GM12878 (cell line): Measurements from ENCODE around the gene LRRTM1. TPM values are rescaled to one million over a fixed set of nuclear protein-coding genes. Genes with fewer than 3 reads are reported as not detected.

Experiments
- ATAC-seq: fragments of 200-7000 bp; cut with Tn5 transposase; 3 replicates; pipeline ENCODE4 v1.9.1; 2020; ENCODE audit warnings: mild to moderate bottlenecking, moderate library complexity
- BruUV-seq: library from RNA; stranded (reverse); fragments of 400-500 nt; replicated peaks from 2 replicates; lab custom pipeline; 2021; lab: Mats Ljungman, UMichigan
- CTCF ChIA-PET: fragments of 300-600 bp; sonication (Branson Sonifier 250); formaldehyde crosslinking; extraction: SDS; loops from one replicate; lab custom pipeline; 2021; ENCODE audit warnings: inconsistent platforms; lab: Yijun Ruan, JAX
- POLR2A ChIA-PET: fragments of 350-600 bp; formaldehyde crosslinking; extraction: SDS; loops from one replicate; lab custom pipeline; 2021; ENCODE audit warnings: inconsistent platforms; lab: Charles Lee
- RAD21 ChIA-PET: fragments of 300-600 bp; sonication (Branson Sonifier 250); formaldehyde crosslinking; loops from one replicate; lab custom pipeline; 2023; ENCODE audit warnings: antibody characterized with exemption; ENCODE audit not compliant: unreplicated experiment; lab: Charles Lee
- SMC1A ChIA-PET: fragments of 300-600 bp; sonication (Branson Sonifier 250); formaldehyde crosslinking; loops from one replicate; lab custom pipeline; 2023; ENCODE audit not compliant: unreplicated experiment, uncharacterized antibody; lab: Charles Lee
- DNase-seq: peaks from one replicate; pipeline ENCODE4 v3.0.0-alpha.2; 2011; ENCODE audit warnings: low read depth, low spot score
- FAIRE-seq: peaks from 3 replicates; lab custom pipeline; 2011; peaks lifted over from hg19 to GRCh38; lab: Jason Lieb, UNC
- H2AFZ ChIP-seq: 2 replicates; pipeline ENCODE4 v1.6.0; 2011; ENCODE audit warnings: low read depth, low read length, control low read depth; ENCODE audit not compliant: control insufficient read depth
- H3K27ac ChIP-seq: 2 replicates; pipeline ENCODE4 v1.5.1; 2011; ENCODE audit warnings: control low read depth; ENCODE audit not compliant: control insufficient read depth, insufficient read depth
- H3K27me3 ChIP-seq, 2 experiments: replicated peaks in 1 of 2; 2 replicates each; pipeline versions ENCODE4 v1.6.0 to v1.6.1; 2011; ENCODE audit warnings: low read length in 1 of 2; ENCODE audit not compliant: control insufficient read depth in 2 of 2, insufficient read depth in 2 of 2
- H3K36me3 ChIP-seq, 2 experiments: 2 replicates each; pipeline ENCODE4 v1.5.1; 2011; ENCODE audit warnings: low read length in 1 of 2; ENCODE audit not compliant: control insufficient read depth in 2 of 2, insufficient read depth in 2 of 2
- H3K4me1 ChIP-seq: 2 replicates; pipeline ENCODE4 v1.6.1; 2011; ENCODE audit warnings: mild to moderate bottlenecking, low read length, moderate library complexity, mixed read lengths; ENCODE audit not compliant: control insufficient read depth, insufficient read depth
- H3K4me2 ChIP-seq: 2 replicates; pipeline ENCODE4 v1.6.0; 2011; ENCODE audit warnings: control low read depth; ENCODE audit not compliant: control insufficient read depth, insufficient read depth
- H3K4me3 ChIP-seq: fragments of 200-600 bp; sonication (generic); 2 replicates; pipeline ENCODE4 v1.5.1; 2016
- H3K79me2 ChIP-seq: 2 replicates; pipeline ENCODE4 v1.6.0; 2011; ENCODE audit warnings: low read length; ENCODE audit not compliant: control insufficient read depth, insufficient read depth
- H3K9ac ChIP-seq: 2 replicates; pipeline ENCODE4 v1.8.0; 2011; ENCODE audit warnings: low read length, control low read depth, mixed read lengths; ENCODE audit not compliant: control insufficient read depth, insufficient read depth
- H3K9me3 ChIP-seq: replicated peaks from 3 replicates; pipeline ENCODE4 v1.5.1; 2011; ENCODE audit warnings: mild to moderate bottlenecking, low read length; ENCODE audit not compliant: control insufficient read depth, insufficient read depth
- H4K20me1 ChIP-seq: 2 replicates; pipeline ENCODE4 v1.6.0; 2011; ENCODE audit not compliant: control insufficient read depth, insufficient read depth
- ATF2 ChIP-seq: IDR thresholded peaks from 2 replicates; pipeline ENCODE4 v1.6.1; 2012; ENCODE audit warnings: low read length, inconsistent platforms
- ATF7 ChIP-seq: fragments of 450-650 bp; IDR thresholded peaks from 2 replicates; pipeline ENCODE4 v1.6.1; 2016; ENCODE audit warnings: low read depth, mild to moderate bottlenecking
- CBX5 ChIP-seq: sonication (generic); IDR thresholded peaks from 2 replicates; pipeline ENCODE4 v1.6.1; 2016; ENCODE audit warnings: low read depth, moderate library complexity, mild to moderate bottlenecking, inconsistent platforms
- CEBPB ChIP-seq, 2 experiments: fragments of 150-350 bp in 1 of 2; IDR thresholded peaks; 2 replicates each; pipeline ENCODE4 v1.6.1; 2012 to 2014; ENCODE audit warnings: low read depth in 2 of 2, low read length in 2 of 2, borderline replicate concordance in 1 of 2, inconsistent platforms in 1 of 2
- HCFC1 ChIP-seq: fragments of 150-350 bp; IDR thresholded peaks from 2 replicates; pipeline ENCODE4 v1.6.1; 2014; ENCODE audit warnings: low read length
- HDAC6 ChIP-seq: fragments of 200-600 bp; sonication (generic); IDR thresholded peaks from one replicate; pipeline ENCODE4 v1.8.0; 2017; ENCODE audit warnings: antibody characterized with exemption; ENCODE audit not compliant: unreplicated experiment
- HDGF ChIP-seq: fragments of 450-650 bp; IDR thresholded peaks from 2 replicates; pipeline ENCODE4 v1.6.1; 2016; ENCODE audit warnings: antibody characterized with exemption
- NR2C1 ChIP-seq: fragments of 450-650 bp; IDR thresholded peaks from 2 replicates; pipeline ENCODE4 v1.6.1; 2017; ENCODE audit warnings: antibody characterized with exemption, mild to moderate bottlenecking, moderate library complexity
- REST ChIP-seq: IDR thresholded peaks from 2 replicates; pipeline ENCODE4 v1.6.1; 2012; ENCODE audit warnings: mild to moderate bottlenecking, low read depth, low read length
- SRF ChIP-seq, 2 experiments: IDR thresholded peaks; 2 replicates each; pipeline ENCODE4 v1.6.1; 2011; ENCODE audit warnings: low read depth in 2 of 2, low read length in 2 of 2, mild to moderate bottlenecking in 1 of 2, moderate library complexity in 1 of 2
- WRNIP1 ChIP-seq: IDR thresholded peaks from 2 replicates; pipeline ENCODE4 v1.6.1; 2011; ENCODE audit warnings: low read depth, low read length, improper control_type of control experiment, borderline replicate concordance
- YY1 ChIP-seq: IDR thresholded peaks from 2 replicates; pipeline ENCODE4 v1.6.1; 2011; ENCODE audit warnings: low read depth, mild to moderate bottlenecking, low read length
- ZBED1 ChIP-seq: IDR thresholded peaks from 2 replicates; pipeline ENCODE4 v1.6.1; 2016; ENCODE audit warnings: borderline replicate concordance
- ZNF24 ChIP-seq: fragments of 450-650 bp; IDR thresholded peaks from 2 replicates; pipeline ENCODE4 v1.6.1; 2017; ENCODE audit warnings: antibody characterized with exemption, mild to moderate bottlenecking
- WGBS: methylation state at CpG from one replicate; pipeline ENCODE4 v1.1.6; 2016; ENCODE audit warnings: low lambda C conversion rate; ENCODE audit not compliant: insufficient replicate concordance, insufficient coverage; ENCODE audit errors: missing lambda C conversion rate; 5-methylcytosine and 5-hydroxymethylcytosine counted together
- in situ Hi-C: fragments of 300-500 bp; cut with MboI; formaldehyde crosslinking; loops from 9 replicates; pipeline ENCODE4 v1.14.3; 2018; ENCODE audit warnings: mixed read lengths
- intact Hi-C: fragments of 100-400 bp; cut with micrococcal nuclease; formaldehyde crosslinking; loops from one replicate; pipeline ENCODE4 v1.14.2; 2022; ENCODE audit not compliant: unreplicated experiment
- polyA plus RNA-seq, 11 experiments: library from polyadenylated mRNA; depleted of rRNA in 4 of 11; unstranded in 6 of 11; stranded (reverse) in 5 of 11; fragments of >200 nt; fragmentation: Nextera tagmentation in 4 of 11; fragmentation: Illumina TruSeq in 1 of 11; extraction: Ambion mirVana in 4 of 11; extraction: Trizol in 1 of 11; gene quantifications; 1 replicate in 1 of 11; 2 replicates in 10 of 11; pipeline versions ENCODE4 v1.2.1 to v1.2.3, GENCODE V29; 2011 to 2016; ENCODE audit warnings: inconsistent platforms in 2 of 11, missing spikeins in 2 of 11, low read depth in 1 of 11
- total RNA-seq, 4 experiments: library from RNA; depleted of rRNA in 3 of 4; stranded (reverse); fragments of >200 nt in 3 of 4; fragmentation: Illumina TruSeq in 1 of 4; extraction: Trizol in 1 of 4; gene quantifications; 2 replicates each; pipeline versions ENCODE4 v1.2.1 to v1.2.3, GENCODE V29; 2013 to 2021

LRRTM1 gene
- total and polyA plus RNA-seq, 10 of the 15 experiments (the other 5 are each of a cell fraction or from before 2014, with no cell fraction given), result not detected

GRCh38 chr2:80303006-80303908 lies 1.3 kb downstream of the LRRTM1 start:
- no peaks in the 10 kb centered on the region for H4K20me1 ChIP-seq
- ChIA-PET RAD21 (no interaction called here), SMC1A (no interaction called here), CTCF (interaction anchor here (0.6 kb wide), 1 partner anchor 779 kb away, joined by 3 read pairs; no protein-coding TSS in a partner anchor), POLR2A (no interaction called here)
- FAIRE-seq (no peak), ATAC-seq (no peak), DNase-seq (no peak)
- H3K4me3 ChIP-seq, result no peak overlapping the region
- no peak overlapping the region for H3K4me2 ChIP-seq
- H2AFZ ChIP-seq, result no peak overlapping the region
- intact Hi-C loops, result no loop called here
- 55% methylated on average over 60 of the region's 64 CpGs for WGBS
- no peaks in the 10 kb centered on the region for H3K36me3 ChIP-seq
- H3K9me3 ChIP-seq, result no peaks in the 10 kb centered on the region; the same call in 2 of the 3 replicates
- peaks cover 4 to 8% of the 10 kb centered on the region in 2 experiments; a peak in 3 of 4 replicates for H3K27me3 ChIP-seq
- no TSS peak for BruUV-seq
- no peak overlapping the region for H3K9ac ChIP-seq
- no peak for TF ChIP-seq SRF (IDR thresholded peaks at IDR 0.05; ENCODE audit: low read depth in 2 of 2, low read length in 2 of 2)
- no peak for TF ChIP-seq NR2C1
- no peak for TF ChIP-seq YY1
- no peak for TF ChIP-seq CEBPB (IDR thresholded peaks at IDR 0.05; ENCODE audit: borderline replicate concordance in 1 of 2, low read depth in 2 of 2, low read length in 2 of 2)
- no peak for TF ChIP-seq CBX5
- no peak for TF ChIP-seq REST
- TF ChIP-seq HCFC1, result no peak
- TF ChIP-seq ZNF24, result no peak
- no peak for TF ChIP-seq ZBED1
- TF ChIP-seq HDGF, result no peak
- TF ChIP-seq ATF7, result no peak
- no peak for TF ChIP-seq ATF2
- TF ChIP-seq HDAC6, result no peak
- no peak for TF ChIP-seq WRNIP1
- no peaks in the 10 kb centered on the region for H3K79me2 ChIP-seq
- no peak overlapping the region for H3K27ac ChIP-seq
- no peaks in the 10 kb centered on the region for H3K4me1 ChIP-seq
- in situ Hi-C loops, result no loop called here
